TTC549 (cell line): Measurements from ENCODE around the gene ASCL2.

Experiments used
- FAIRE-seq: peaks from 2 replicates; lab custom pipeline; 2012; peaks lifted over from hg19 to GRCh38; lab: Jason Lieb, UNC

Gene ASCL2

GRCh38 chr11:2308713-2309112 lies 38.3 kb upstream of the ASCL2 start:
- FAIRE-seq: no peak

GRCh38 chr11:2307501-2308331 lies 37.3 kb upstream of the ASCL2 start:
- no peak for FAIRE-seq

DNA sequence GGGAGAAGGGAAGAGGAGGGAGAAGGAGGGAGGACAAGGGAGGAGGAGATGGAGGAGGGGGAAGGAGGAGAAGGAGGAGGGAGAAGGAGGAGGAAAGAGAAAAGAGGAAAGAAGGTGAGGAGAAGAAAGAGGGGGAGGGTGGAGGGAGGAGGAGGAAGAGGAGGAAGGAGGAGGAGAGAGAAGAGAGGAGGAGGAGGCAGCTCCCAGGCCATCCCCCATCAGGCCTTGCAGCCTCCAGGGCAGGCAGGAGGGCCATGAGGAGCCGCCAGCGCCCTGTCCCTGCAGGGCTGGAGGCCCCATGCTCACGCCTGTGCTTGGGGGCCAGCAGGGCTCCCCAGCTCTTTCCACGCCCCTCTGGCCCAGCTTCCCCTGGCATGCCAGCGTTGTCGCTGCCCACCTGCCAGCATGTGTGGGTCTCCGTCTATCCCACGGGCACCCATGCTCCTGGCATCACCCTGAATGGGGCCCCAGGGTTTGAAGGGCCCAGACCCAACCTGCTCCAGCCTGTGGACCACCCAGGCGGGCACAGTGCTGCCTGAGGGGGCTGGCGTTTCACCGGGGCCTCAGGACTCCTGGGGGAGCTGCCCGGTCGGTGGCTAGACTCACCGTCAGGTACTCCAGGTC lies 36.6 kb upstream of the ASCL2 start:
- no peak for FAIRE-seq

DNA sequence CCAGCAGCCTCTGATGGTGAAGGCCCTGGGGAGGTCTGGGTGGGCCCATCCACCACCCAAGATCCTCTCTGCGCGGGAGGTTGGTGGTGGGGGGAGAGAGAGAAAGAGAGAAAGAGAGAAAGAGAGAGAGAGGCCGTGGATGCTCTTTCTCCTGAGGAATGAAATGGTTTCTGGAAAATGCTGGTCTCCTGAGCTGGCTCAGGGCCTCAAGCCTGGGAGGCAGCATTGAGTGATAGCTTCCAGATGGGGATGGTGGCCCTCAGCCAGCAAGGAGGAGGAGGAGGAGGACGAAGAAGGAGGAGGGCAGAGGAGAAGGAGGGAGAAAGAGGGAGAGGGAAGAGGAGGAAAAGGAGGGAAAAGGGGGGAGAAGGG lies 36.0 kb upstream of the ASCL2 start:
- no peak for FAIRE-seq

- FAIRE-seq: no peak
Observed at GRCh38 chr11:2305788-2306451, 35.5 kb upstream of the ASCL2 start.

GRCh38 chr11:2305140-2305778 lies 34.9 kb upstream of the ASCL2 start:
- FAIRE-seq: no peak

DNA sequence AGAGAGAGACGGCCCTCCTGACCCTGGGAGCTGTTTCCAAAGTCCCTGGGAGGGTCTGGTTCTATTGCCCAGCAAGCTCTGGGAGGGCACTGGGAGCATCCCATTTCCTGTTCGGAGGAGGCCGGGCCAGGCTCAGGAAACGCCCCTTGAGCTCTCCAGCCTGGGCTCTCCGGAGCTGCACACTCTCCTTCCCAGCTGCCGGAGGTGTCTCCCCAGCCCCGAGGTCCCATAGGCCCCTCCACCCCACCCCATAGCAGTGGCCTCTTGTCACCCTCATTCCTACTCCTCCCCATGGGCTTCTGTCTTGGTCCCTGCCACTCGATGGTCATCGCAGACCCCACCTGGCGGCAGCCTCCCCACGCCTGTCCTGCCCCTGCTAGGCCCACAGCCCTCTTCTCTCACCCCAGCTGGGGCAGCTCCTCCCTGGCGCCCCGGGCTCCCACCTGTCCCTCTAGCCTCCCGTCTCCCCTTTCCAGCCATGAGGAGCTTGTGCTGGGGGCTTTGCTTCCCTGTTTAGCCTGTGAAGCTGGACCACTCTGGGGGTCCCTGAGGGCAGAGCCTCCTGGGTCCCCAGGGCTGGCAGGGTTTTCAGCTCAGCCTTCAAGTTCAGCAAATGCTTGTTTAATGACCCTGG lies 34.2 kb upstream of the ASCL2 start:
- FAIRE-seq: no peak

GRCh38 chr11:2303627-2304505 lies 33.5 kb upstream of the ASCL2 start:
- FAIRE-seq: no peak

DNA sequence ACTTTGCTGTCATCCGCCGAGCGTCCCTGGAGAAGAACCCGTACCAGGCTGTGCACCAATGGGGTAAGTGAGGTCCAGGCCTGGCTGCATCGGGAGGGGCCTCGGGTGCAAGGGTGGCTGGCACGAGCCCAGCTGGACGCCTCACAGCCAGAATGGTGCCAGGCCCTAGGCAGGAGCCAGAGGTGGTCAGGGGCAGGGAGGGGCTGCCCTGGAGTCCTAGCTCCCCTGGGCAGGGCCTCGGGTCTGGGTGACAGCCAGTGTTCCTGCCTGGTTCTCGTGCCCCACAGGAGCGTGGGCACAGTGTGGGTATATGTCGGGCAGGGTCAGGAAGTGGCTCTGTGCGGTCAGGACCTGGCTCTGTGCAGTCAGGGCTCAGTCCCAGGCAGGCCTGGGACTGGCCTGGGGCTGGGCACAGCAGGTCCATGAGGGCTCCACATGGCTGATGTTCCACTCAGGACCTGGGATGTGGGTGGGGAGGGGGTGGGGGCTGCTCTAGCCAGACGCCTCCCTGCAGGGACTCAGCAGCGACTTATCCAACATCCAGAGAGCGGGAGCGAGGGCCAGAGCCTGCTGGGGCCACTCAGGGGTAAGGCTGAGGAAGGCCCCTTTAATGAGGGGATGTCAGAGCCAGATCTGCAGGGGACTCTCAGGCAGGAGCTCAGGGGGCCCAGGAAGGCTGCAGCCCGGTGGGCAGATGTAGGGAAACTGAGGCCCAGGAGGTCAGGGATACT lies 32.7 kb upstream of the ASCL2 start:
- no peak for FAIRE-seq

- FAIRE-seq: no peak
Observed at GRCh38 chr11:2302306-2302895, 32.0 kb upstream of the ASCL2 start.

- FAIRE-seq: no peak
Observed at GRCh38 chr11:2301631-2302305, 31.4 kb upstream of the ASCL2 start, which contains the start of the genes C11orf21 and TSPAN32. Gene C11orf21 (minus strand): TSS chr11:2301918. CDS start chr11:2301808, 110 bp downstream. Gene TSPAN32 (plus strand): TSS chr11:2302013. CDS start chr11:2302150, 137 bp downstream.

- no peak for FAIRE-seq
Observed at GRCh38 chr11:2300936-2301630, 30.7 kb upstream of the ASCL2 start.

- FAIRE-seq: no peak
Observed at GRCh38 chr11:2300290-2300935, 30.0 kb upstream of the ASCL2 start.

DNA sequence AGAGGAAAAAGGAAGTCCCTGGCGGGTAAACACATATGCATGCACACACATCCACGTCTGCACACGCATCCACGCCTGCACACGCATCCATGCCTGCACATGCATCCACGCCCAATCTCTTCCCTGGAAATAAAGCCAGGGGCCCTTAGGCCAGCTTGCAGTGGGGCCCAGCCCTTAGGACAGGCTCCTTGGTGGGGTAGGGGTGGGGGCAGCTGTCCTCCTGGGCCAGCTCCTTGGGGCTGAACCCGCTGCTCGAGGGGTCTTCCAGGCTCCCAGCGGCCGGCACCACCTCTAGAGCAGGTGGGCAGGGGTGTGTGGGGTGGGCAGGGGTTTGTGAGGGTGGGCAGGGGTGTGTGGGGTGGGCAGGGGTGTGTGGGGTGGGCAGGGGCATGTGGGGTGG lies 29.4 kb upstream of the ASCL2 start:
- FAIRE-seq: no peak

- no peak for FAIRE-seq
Observed at GRCh38 chr11:2298795-2299761, 28.7 kb upstream of the ASCL2 start.

DNA sequence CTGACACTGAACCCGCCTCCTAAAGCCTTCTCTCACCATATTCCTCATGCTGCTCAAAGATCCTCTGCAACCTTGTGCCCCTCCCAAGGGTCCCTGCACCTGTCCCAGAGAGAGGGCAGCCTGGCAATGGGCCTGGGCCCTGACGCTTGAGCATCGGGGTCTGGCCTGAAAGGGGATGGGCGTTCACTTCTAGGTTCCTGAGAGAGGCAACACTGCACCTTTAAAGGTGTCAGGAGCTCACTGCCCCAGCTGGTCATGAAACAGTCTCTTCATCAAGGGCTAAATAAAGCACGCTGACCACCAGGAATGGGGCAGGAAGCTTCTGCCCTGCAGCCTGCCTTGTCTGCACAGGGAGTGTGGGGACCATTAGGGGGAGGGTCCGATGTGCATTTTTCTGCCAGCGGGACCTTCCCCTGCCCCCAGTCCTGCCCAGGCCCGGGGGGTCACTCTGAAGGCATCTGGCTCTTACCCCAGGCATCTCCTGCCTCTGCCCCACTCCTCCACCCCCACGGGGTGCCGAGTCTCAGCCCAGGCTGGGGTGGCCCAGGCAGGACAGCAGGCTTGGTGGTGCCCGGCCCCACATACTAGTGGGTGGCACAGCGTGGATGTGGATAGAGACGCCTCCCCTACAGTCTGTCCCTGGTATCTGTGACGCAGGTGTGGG lies 27.9 kb upstream of the ASCL2 start:
- no peak for FAIRE-seq

DNA sequence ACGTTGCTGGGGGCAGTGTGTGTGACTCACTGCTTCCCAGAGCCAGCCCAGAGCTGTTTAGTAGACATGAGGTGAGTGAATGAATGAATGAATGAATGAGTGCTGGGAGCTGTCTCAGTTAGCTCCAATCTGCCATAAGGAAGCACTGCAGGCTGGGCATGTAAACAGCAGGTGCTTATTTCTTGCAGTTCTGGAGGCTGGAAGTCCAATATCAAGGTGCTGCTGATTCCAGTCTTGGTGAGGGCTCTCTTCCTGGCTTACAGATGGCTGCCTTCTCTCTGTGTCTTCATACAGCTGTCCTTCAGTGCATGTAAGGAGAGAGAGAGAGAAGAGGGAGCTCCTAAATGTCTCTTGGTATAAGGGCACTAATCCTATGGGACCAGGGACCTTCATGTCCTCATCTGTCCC lies 27.2 kb upstream of the ASCL2 start:
- FAIRE-seq: no peak
